Type B pancreatic cell (in vitro differentiated cells): ENCODE results near the gene FRAS1. TPM values are rescaled to one million over a fixed set of nuclear protein-coding genes. Genes with fewer than 3 reads are reported as not detected.
"Not testable (repeated sequence)": the region's sequence is repeated elsewhere in the genome, so short reads cannot be mapped to it uniquely, and the experiment has no call there.

Experiments used
- DNase-seq: peaks from one replicate; pipeline ENCODE4 v3.0.0; 2021; ENCODE audit warnings: mixed read lengths; ENCODE audit not compliant: unreplicated experiment; ENCODE audit errors: extremely low spot score
- H3K27ac Mint-ChIP-seq: 2 replicates; pipeline ENCODE4 v1.8.0; 2021; ENCODE audit warnings: mild to moderate bottlenecking, mixed read lengths
- H3K27me3 Mint-ChIP-seq: 2 replicates; pipeline ENCODE4 v1.8.0; 2021; ENCODE audit warnings: mixed read lengths
- H3K36me3 Mint-ChIP-seq: 2 replicates; pipeline ENCODE4 v1.8.0; 2021; ENCODE audit warnings: mixed read lengths
- H3K4me1 Mint-ChIP-seq: one replicate; pipeline ENCODE4 v1.8.0; 2021; ENCODE audit warnings: mixed read lengths; ENCODE audit not compliant: unreplicated experiment
- H3K4me3 Mint-ChIP-seq: 2 replicates; pipeline ENCODE4 v1.8.0; 2021; ENCODE audit warnings: mild to moderate bottlenecking, mixed read lengths
- H3K9me3 Mint-ChIP-seq: 2 replicates; pipeline ENCODE4 v1.8.0; 2021; ENCODE audit warnings: mixed read lengths
- total RNA-seq: library from RNA; stranded (reverse); gene quantifications from 2 replicates; pipeline ENCODE4 v1.2.1, GENCODE V29; 2021; ENCODE audit warnings: low replicate concordance
- TF ChIP-seq, protein P1 (sequence below): fragments of 200-600 bp; sonication (generic); conservative IDR thresholded peaks from 2 replicates; pipeline ENCODE4 v1.5.0; 2021; ENCODE audit warnings: antibody characterized with exemption, mild to moderate bottlenecking

Gene FRAS1
- total RNA-seq, 1 donor from 2014 or later, result 37.7 TPM

DNA sequence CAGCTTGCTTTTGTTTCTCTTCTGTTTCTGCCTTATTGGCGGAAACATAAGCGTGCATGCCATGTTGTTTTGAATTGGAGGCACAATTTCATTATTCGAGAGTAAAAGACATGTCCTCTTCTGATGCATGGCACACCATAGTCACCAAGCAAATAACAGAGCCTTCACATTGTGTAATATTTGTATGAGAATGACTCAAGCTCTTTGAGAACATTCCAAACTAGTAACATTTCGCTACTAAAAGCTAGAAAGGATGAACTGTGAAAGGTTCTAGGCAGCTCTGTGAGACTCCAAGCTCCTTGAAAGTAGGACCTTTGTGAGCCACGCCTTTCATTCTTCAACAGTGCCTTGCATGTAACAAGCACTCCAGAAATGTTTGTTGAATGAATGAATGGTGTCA is 485.2 kb downstream of the FRAS1 start:
- DNase-seq, result no peak
- Mint-ChIP-seq H3K36me3 (peaks cover 19% of the 10 kb centered on the region), H3K4me1 (peaks cover 22% of the 10 kb centered on the region), H3K4me3 (no peak overlapping the region), H3K9me3 (no peaks in the 10 kb centered on the region), H3K27ac (no peak overlapping the region), H3K27me3 (no peaks in the 10 kb centered on the region)
- TF ChIP-seq, protein P1, sequence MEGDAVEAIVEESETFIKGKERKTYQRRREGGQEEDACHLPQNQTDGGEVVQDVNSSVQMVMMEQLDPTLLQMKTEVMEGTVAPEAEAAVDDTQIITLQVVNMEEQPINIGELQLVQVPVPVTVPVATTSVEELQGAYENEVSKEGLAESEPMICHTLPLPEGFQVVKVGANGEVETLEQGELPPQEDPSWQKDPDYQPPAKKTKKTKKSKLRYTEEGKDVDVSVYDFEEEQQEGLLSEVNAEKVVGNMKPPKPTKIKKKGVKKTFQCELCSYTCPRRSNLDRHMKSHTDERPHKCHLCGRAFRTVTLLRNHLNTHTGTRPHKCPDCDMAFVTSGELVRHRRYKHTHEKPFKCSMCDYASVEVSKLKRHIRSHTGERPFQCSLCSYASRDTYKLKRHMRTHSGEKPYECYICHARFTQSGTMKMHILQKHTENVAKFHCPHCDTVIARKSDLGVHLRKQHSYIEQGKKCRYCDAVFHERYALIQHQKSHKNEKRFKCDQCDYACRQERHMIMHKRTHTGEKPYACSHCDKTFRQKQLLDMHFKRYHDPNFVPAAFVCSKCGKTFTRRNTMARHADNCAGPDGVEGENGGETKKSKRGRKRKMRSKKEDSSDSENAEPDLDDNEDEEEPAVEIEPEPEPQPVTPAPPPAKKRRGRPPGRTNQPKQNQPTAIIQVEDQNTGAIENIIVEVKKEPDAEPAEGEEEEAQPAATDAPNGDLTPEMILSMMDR, result no peak

DNA sequence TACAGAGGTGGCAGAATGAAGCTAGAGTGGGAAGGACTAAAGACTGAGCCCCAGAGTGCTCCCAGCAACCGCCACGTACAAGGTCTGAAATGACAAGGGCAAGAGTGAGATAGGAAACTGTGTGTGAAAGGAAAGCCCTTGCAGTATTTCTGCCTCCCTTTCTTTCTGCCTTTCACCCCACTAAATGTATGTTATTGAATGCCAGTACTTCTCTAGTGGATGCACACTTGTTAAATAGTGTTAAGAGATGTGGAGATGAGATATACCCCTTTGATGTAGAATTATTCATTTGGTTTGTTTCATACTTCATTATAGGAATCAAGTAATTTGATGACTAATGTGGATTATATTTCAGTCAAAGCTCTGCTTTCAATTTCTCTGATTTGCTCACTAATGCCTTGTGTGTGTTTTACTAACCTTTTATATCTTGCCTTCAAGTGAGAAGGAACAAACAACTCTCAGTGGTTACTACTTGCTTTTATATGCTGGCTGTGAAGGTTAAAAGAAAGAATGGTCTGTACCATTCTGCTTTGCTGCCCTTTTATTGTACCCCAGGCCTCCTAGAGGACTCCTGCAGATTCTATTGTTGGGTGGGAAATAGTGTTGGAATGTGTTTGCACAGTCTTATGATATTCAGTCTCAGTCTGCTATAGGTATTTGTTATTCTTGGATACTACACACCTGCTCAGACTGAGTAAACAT is 486.5 kb downstream of the FRAS1 start:
- Mint-ChIP-seq H3K36me3 (peaks cover 16% of the 10 kb centered on the region), H3K4me3 (peak overlapping the region; percentile 7), H3K4me1 (peaks cover 22% of the 10 kb centered on the region), H3K27ac (peak overlapping the region; percentile 32), H3K27me3 (no peaks in the 10 kb centered on the region), H3K9me3 (no peaks in the 10 kb centered on the region)
- TF ChIP-seq, protein P1, result no peak
- no peak for DNase-seq

DNA sequence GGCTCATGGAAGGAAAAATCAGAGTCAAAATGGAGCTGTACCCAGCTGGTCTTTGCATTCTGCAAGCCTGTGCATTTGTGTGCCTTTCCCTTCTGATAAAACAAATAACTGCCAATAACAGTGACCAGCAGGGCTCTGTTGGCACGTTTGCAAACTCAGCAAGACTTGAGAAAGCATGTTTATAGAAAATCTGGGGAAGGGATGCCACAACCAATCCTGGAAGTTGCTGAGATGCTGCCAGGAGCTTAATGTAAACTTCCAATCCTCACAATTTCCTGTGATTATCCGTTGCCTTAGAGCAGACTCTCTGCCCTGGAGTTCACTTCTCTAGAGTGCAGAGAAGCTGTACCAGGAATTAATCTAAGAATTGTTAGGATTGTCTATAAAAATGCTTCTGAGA is 487.6 kb downstream of the FRAS1 start:
- no peak overlapping the region for H3K27ac Mint-ChIP-seq
- no peaks in the 10 kb centered on the region for H3K27me3 Mint-ChIP-seq
- peaks cover 22% of the 10 kb centered on the region for H3K4me1 Mint-ChIP-seq
- TF ChIP-seq, protein P1, result no peak
- no peak for DNase-seq
- no peak overlapping the region for H3K4me3 Mint-ChIP-seq
- no peaks in the 10 kb centered on the region for H3K9me3 Mint-ChIP-seq
- peaks cover 12% of the 10 kb centered on the region for H3K36me3 Mint-ChIP-seq

DNA sequence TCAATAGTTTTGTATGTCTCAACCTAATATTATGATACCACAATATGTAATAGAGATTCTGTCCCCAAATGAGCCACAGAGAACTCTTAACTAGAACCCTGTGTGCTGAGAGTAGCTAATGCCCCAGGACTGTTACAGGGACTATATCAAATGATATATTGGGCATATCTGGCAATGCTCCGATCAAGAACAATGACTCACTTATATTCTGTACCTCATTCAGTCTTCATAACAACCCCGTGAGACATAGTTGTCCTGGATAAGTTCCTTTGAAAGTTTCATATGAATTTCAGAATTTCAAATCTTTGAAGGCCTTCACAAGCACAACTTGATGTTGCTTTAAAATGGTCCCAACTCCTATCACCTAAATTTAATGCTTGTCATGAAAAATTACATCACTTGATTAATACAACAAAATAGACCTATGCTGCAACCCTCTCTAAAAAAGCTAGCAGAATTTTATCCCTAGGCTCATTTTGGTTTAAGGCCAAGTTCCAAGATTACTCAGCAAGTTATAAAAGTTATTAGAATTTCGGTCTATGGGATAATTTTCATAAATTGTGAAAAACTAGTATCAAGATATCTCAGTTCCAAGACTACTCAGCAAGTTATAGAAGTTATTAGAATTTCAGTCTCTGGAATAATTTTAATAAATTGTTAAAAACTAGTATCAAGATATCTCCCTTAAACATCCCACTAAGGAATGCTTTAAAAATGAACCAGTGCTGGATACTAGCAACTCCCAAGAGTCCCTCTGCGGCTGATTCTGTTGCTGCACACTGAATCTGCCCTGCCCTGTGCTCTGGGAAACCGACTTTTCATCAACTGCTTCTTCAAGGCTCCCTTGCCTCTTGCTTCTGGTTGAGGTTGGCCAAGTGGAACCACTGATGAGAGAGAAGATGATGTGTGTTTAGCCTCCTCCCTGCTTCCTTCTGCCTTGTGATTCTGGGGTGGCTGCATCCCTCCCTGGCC is 488.4 kb downstream of the FRAS1 start:
- peaks cover 11% of the 10 kb centered on the region for H3K36me3 Mint-ChIP-seq
- no peaks in the 10 kb centered on the region for H3K9me3 Mint-ChIP-seq
- no peak for DNase-seq
- H3K4me3 Mint-ChIP-seq, result no peak overlapping the region
- H3K27me3 Mint-ChIP-seq, result peaks cover 2% of the 10 kb centered on the region
- H3K27ac Mint-ChIP-seq, result no peak overlapping the region
- TF ChIP-seq, protein P1, result no peak
- H3K4me1 Mint-ChIP-seq, result peaks cover 22% of the 10 kb centered on the region

DNA sequence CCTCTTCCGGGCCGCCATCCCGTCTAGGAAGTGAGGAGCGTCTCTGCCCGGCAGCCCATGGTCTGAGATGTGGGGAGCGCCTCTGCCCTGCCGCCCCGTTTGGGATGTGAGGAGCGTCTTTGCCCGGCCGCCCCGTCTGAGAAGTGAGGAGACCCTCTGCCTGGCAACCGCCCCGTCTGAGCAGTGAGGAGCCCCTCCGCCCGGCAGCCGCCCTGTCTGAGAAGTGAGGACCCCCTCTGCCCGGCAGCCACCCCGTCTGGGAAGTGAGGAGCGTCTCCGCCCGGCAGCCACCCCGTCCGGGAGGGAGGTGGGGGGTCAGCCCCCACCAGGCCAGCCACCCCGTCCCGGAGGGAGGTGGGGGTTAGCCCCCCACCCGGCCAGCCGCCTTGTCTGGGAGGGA is 490.8 kb downstream of the FRAS1 start:
- not testable (repeated sequence) for H3K9me3 Mint-ChIP-seq
- peaks cover 34% of the 10 kb centered on the region for H3K4me1 Mint-ChIP-seq

DNA sequence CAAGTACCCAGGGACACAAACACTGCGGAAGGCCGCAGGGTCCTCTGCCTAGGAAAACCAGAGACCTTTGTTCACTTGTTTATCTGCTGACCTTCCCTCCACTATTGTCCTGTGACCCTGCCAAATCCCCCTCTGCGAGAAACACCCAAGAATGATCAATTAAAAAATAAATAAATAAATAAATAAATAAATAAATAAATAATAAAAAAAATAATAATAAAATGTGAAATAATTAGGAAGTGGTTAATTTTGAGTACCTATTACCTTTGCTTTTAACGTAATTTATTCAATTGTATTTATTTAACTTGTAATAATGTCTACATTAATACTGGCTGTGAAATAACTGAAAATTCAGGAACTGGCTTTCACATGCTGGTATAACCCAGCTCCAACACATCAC is 491.8 kb downstream of the FRAS1 start:
- H3K4me3 Mint-ChIP-seq, DNase-seq, H3K27ac Mint-ChIP-seq, H3K9me3 Mint-ChIP-seq, H3K36me3 Mint-ChIP-seq: not testable (repeated sequence)
- Mint-ChIP-seq H3K4me1 (peaks cover 34% of the 10 kb centered on the region), H3K27me3 (peaks cover 16% of the 10 kb centered on the region)

More for the DNA sequence above, 490.8 kb downstream of the FRAS1 start:
- not testable (repeated sequence) for H3K27ac Mint-ChIP-seq, H3K36me3 Mint-ChIP-seq, DNase-seq, H3K4me3 Mint-ChIP-seq
- peaks cover 16% of the 10 kb centered on the region for H3K27me3 Mint-ChIP-seq
